Ovary (tissue), 3 donors: Measurements from ENCODE around the gene PLEK2.

Experiments used
- EP300 ChIP-seq: sonication (generic); formaldehyde crosslinking; IDR thresholded peaks from one replicate; pipeline ENCODE4 v1.6.1; 2017; ENCODE audit warnings: antibody characterized with exemption
- POLR2A ChIP-seq: fragments of 450-650 bp; IDR thresholded peaks from one replicate; pipeline ENCODE4 v1.6.1; 2017; ENCODE audit warnings: antibody characterized with exemption, mild to moderate bottlenecking, moderate library complexity
- TF ChIP-seq, protein P1 (sequence below), 3 donors: fragments of 450-650 bp in 2 of 3; fragments of 200-600 bp in 1 of 3; IDR thresholded peaks; one replicate each; pipeline versions ENCODE4 v1.5.1 to v1.8.0; 2016 to 2022; ENCODE audit warnings: antibody characterized with exemption in 3 of 3, mild to moderate bottlenecking in 1 of 3
- donor health status: DM: no; HTN: no; CAD: no.

DNA sequence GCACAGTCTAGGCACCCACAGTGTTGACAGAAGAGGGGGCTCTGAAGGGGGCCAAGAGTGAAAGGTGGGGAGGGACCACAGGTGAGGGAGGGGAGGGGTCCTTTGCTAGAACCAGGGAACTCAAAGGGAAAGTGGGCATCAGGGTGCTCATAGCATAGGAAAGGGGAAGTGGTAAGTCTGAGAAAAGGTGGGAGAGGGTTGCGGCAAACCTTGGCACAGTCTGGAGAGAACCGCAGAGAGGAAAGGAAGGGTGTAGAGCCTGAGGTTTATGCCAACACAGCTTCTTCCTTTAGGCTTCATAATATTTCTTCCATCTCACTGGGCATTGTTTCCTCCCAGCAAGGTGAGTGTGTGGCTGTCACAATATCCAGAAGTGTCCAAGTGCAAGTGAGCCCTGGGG, 11.5 kb upstream of the PLEK2 start:
- TF ChIP-seq, protein P1, sequence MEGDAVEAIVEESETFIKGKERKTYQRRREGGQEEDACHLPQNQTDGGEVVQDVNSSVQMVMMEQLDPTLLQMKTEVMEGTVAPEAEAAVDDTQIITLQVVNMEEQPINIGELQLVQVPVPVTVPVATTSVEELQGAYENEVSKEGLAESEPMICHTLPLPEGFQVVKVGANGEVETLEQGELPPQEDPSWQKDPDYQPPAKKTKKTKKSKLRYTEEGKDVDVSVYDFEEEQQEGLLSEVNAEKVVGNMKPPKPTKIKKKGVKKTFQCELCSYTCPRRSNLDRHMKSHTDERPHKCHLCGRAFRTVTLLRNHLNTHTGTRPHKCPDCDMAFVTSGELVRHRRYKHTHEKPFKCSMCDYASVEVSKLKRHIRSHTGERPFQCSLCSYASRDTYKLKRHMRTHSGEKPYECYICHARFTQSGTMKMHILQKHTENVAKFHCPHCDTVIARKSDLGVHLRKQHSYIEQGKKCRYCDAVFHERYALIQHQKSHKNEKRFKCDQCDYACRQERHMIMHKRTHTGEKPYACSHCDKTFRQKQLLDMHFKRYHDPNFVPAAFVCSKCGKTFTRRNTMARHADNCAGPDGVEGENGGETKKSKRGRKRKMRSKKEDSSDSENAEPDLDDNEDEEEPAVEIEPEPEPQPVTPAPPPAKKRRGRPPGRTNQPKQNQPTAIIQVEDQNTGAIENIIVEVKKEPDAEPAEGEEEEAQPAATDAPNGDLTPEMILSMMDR (IDR thresholded peaks at IDR 0.05), result no peak
- TF ChIP-seq POLR2A (no peak), EP300 (no peak)
